Measurements from ENCODE around the gene PEAK3.

PEAK3 gene

GRCh38 chr19:2224754-2225349 is 57.1 kb downstream of the PEAK3 start:
- no peak for TF ChIP-seq CTCF (IDR thresholded peaks at IDR 0.05; ENCODE audit: borderline replicate concordance, control extremely low read depth, extremely low read depth, insufficient read depth, missing control alignments)
- DNase-seq (ENCODE audit: low spot score): no peak
- in situ Hi-C loops (cut with MboI; ENCODE audit: low sequenced_read_pairs, unreplicated experiment): no loop called here

All from GM13976 (cell line).